GM21717 (cell line): ENCODE measurements around the gene MAP3K13.

Experiments used
- ATAC-seq: cut with Tn5 transposase; IDR thresholded peaks from one replicate; pipeline ENCODE4 v1.9.1; 2021; ENCODE audit warnings: mild to moderate bottlenecking, moderate library complexity; ENCODE audit not compliant: unreplicated experiment

MAP3K13 gene

DNA sequence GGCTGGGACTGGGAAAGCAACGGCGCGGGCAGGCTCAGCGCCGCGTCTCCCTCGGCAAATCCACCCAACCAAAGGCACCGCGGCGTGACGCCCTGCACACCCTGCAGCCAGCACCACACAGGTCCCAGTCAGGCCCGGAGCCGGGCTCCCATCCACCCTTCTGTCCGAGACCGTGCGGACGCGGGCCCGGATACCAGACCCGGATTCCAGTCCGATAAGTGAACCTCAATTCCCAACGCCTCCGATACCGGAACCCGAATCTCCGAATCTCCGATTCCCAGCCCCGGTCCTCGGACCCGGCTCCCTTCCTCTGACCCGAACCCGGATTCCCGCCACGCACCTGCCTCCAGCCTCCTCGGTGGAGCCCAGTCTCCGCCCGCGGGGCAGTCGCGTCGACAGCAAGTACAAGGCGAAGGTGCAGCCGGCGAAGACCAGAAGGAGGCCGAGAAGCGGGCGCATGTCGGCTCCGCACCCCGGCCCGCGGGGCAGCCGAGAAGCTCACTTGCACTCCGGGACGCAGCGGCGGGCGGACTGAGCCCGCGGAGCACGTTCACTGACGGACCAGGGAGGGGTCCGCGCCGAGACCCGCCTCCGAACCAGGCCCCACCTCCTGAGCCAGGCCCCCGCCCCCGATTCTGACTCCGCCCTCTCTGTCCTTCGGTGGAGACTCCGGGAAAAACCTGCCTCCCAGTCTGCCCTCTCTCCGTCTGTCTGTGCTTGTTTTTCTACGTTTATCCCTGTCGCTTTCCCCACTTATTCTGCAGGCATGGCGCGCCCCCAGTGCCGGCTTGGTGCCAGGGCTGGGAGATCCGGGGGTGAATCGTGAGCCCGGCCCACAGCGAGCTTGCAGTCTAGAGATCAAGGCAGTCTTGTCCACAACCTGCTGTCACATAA is 135.8 kb downstream of the MAP3K13 start, which contains the start of gene TMEM41A:
TSS of gene TMEM41A (minus strand) at position 533 of the 894 bp plus-strand sequence. CDS start at position 459, 74 bp downstream.
- peak; percentile 93 for ATAC-seq

DNA sequence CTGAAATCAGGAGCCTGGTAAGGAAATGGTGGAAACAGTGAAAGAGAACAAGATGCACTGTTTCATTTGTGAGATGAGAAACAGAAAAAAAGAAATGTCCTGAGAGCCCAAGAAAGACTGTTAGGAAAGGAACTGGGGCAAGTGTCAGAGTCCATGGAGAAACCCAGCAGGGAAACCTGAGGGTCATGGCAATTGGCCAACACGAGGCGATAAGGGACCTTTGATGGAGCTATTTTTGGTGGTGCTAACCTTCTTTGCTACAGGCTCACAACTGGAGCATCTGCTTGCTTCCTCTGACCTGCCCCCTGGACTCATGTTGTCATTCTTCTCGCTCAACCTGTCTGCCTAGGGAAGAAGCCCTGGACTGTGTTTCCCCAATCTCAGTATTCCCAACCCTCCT is 140.1 kb downstream of the MAP3K13 start:
- no peak for ATAC-seq

DNA sequence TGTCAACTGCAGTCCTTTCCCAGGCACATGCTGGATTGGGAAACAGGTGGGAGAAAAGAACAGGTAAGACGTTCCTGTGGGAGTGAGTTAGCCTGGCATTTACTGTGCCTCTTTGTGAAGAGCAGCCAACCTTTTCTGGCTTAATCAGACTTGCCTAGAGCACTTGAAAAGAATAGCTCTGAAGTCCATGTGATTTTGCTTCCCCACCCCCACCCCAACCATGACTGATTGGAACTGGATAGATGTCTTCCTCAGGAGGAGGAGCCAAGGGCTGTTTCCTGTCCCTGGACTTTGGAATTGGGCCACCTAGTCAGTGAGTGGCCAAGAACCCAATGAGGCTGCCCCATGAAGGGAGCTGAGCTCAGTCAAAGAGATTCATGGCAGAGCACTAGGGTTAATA is 140.6 kb downstream of the MAP3K13 start:
- no peak for ATAC-seq

GRCh38 chr3:185504636-185505035 is 141.7 kb downstream of the MAP3K13 start:
- no peak for ATAC-seq

GRCh38 chr3:185507883-185508282 is 144.9 kb downstream of the MAP3K13 start:
- no peak for ATAC-seq

- no peak for ATAC-seq
Measured at GRCh38 chr3:185508335-185508991, 145.5 kb downstream of the MAP3K13 start.

GRCh38 chr3:185511711-185512110 is 148.8 kb downstream of the MAP3K13 start:
- ATAC-seq = no peak

DNA sequence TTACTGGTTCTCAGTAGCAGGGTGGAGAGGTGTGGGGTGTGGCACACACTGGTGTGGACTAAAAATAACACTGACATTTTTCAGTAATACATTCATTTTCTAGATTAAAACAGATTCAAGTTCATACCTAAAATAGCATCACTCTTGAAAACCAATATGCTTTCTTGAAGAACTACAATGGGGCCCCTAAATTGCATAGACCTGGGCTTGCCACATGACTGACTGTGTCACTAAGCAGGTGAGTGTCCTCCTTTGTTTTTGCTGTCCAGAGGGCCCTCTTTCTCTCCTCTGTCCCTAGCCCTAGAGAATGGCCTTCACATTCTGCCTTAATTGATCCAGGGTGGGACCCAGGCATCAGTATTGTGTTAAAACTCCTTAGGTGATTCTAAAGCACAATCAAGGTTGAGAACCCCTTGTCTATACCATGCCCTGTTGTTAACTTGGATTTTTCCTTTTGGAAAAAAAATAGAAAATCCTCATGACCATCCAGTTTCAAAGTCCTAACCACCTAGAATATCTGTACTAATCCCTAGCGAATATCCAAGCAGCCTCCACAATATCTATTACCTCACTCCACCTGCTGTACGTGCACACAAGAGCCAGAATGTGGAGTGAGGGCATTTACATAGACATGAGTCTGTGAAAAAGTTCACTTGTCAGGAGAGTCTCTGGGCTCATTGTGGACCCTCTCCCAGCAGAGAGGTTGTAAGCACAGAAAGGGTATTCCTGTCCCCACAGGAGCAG is 154.6 kb downstream of the MAP3K13 start:
- ATAC-seq = no peak

DNA sequence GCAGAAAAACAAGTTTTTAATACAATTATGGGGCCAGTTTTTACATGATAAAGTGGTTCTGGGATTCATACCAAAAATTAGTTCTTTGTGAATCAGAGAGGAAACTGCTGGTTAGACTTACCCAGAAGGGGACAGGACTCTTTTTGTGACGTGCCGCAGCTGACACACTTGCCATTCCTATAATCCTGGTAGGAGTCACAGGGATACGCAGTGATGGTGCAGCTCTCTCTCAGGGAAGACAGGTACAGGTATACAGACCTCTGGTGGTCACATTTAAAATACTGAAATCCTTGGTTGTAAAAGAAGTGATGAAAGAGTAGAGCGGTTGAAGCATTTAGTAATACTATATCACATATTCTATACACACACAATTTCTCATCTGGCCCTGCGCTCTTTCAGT is 156.1 kb downstream of the MAP3K13 start:
- no peak for ATAC-seq

DNA sequence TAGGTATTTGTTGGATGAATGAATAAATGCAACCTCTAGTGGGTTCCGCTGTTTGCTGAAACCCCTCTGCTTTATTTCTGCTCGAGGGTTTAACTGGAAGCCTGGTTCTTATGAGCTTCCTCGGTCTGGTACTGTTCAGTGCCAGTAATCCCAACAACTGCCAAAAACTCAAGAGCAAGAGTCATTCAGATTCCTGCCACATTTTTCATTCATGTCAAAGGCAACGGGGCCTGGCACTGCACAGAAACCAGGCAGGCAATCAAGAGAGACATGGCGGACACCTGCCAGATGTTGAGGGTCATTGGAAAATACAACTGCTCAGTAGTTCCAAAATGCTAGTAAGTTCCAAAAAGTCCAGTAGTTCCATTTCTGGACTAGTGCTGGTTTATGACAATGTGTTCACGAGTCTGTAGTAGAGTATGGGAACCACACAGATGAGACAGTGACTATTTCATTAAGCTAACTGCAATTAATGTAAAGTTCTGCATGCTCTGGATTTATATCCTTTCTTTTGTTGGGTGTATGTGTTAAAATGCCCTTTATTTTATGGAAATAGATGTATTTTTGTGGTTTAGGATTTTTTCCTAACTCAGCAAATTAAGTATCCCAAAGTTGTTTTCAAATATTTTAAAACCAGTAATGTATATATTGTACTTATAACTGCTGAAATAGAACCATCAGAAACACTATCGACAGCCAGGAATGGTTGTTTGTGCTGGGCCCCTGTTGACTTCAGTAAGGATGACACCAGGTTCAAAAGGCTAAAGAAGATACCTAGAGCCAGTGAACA is 158.6 kb downstream of the MAP3K13 start:
- no peak for ATAC-seq

GRCh38 chr3:185526349-185526951 is 163.5 kb downstream of the MAP3K13 start:
- no peak for ATAC-seq

GRCh38 chr3:185527364-185527763 is 164.4 kb downstream of the MAP3K13 start:
- ATAC-seq = no peak

DNA sequence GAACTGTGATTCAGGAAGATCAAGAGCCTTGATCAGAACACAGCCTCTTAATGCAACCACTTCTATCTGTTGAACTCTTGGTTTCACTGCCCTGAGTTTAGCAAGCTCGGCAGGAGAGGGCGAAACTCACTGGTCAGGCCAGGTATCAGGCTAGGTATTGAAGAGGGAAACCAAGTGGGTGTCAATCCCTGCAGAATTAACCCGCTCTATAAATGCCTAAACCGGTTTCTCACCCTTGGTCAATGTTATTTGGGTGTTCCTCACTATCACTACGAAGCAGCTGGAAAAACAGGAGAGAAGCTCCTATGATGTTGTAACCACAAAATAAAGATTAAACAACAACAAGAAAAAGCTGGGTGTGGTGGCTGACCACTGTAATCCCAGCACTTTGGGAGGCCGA is 165.6 kb downstream of the MAP3K13 start:
- ATAC-seq = no peak

DNA sequence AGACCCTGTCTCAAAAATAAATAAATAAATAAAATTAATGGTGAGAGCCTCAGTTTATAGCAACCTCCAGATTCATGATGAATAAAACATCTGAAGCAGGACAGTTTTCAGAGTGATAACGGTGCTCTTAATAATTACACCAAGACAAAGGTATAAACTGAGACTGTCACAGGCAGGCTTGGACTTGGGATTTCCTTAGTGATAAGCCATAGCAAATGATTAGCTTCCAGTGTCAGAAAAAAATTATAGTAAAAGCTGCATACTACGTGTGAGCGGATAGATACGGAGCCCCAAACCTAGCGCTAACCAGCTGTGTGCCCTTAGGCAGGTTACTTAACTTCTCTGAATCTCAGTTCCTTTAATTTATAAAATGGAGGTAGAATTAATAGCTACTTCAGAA is 167.9 kb downstream of the MAP3K13 start:
- no peak for ATAC-seq

GRCh38 chr3:185532901-185533300 is 170.0 kb downstream of the MAP3K13 start:
- no peak for ATAC-seq

GRCh38 chr3:185534511-185534910 is 171.6 kb downstream of the MAP3K13 start:
- ATAC-seq = no peak

GRCh38 chr3:185537369-185537970 is 174.5 kb downstream of the MAP3K13 start:
- peak; percentile 98 for ATAC-seq
